Measurements from ENCODE around the gene THAP11. TPM values are rescaled to one million over a fixed set of nuclear protein-coding genes. Genes with fewer than 3 reads are reported as not detected.
A peak's percentile ranks its signal among the peaks of the same experiment; 100 is the strongest.

Gene THAP11
- total RNA-seq, 1 donor from 2014 or later: 29.6 TPM

- Mint-ChIP-seq H3K9me3 (ENCODE audit: unreplicated experiment) (no peaks in the 10 kb centered on the region), H3K27me3 (ENCODE audit: unreplicated experiment) (peaks cover 3% of the 10 kb centered on the region)
- no peak for TF ChIP-seq CTCF (IDR thresholded peaks at IDR 0.05; ENCODE audit: unreplicated experiment)
These were observed 46.2 kb downstream of the THAP11 start for GRCh38 chr16:67888331-67888730.

DNA sequence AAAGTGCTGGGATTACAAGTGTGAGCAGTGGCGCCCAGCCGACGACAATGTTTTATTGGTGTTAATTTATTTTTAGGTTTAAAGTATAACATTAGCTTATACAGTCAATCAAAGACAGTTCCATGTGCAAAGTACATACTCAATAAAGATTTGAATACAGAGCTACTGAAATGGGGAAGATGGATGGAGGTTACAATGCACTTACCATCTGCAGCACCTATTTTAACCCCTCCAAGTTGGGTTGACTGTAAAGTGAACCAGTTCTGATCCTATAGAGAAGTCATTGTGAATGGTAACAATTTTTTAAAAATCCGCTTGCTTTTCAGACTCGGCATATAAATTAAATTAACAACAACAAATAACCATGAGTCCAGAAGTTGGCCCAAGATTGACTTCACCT is 50.3 kb downstream of the THAP11 start:
- peak overlapping the region; percentile 92 for H3K4me3 Mint-ChIP-seq (ENCODE audit: unreplicated experiment)
- no peak for DNase-seq (ENCODE audit: low spot score)
- no peak for TF ChIP-seq CTCF (IDR thresholded peaks at IDR 0.05; ENCODE audit: unreplicated experiment)
- H3K36me3 Mint-ChIP-seq (ENCODE audit: low read depth, unreplicated experiment): no peaks in the 10 kb centered on the region
- peaks cover 3% of the 10 kb centered on the region for H3K27me3 Mint-ChIP-seq (ENCODE audit: unreplicated experiment)
- peaks cover 34% of the 10 kb centered on the region for H3K4me1 Mint-ChIP-seq (ENCODE audit: unreplicated experiment)
- no peaks in the 10 kb centered on the region for H3K9me3 Mint-ChIP-seq (ENCODE audit: unreplicated experiment)
- peak overlapping the region; percentile 92 for H3K27ac Mint-ChIP-seq (ENCODE audit: unreplicated experiment)

More at GRCh38 chr16:67888331-67888730, 46.2 kb downstream of the THAP11 start:
- H3K4me1 Mint-ChIP-seq (ENCODE audit: unreplicated experiment): peaks cover 11% of the 10 kb centered on the region
- no peak overlapping the region for H3K27ac Mint-ChIP-seq (ENCODE audit: unreplicated experiment)
- H3K36me3 Mint-ChIP-seq (ENCODE audit: low read depth, unreplicated experiment): peaks cover 5% of the 10 kb centered on the region
- DNase-seq (ENCODE audit: low spot score): no peak
- H3K4me3 Mint-ChIP-seq (ENCODE audit: unreplicated experiment): no peak overlapping the region

DNA sequence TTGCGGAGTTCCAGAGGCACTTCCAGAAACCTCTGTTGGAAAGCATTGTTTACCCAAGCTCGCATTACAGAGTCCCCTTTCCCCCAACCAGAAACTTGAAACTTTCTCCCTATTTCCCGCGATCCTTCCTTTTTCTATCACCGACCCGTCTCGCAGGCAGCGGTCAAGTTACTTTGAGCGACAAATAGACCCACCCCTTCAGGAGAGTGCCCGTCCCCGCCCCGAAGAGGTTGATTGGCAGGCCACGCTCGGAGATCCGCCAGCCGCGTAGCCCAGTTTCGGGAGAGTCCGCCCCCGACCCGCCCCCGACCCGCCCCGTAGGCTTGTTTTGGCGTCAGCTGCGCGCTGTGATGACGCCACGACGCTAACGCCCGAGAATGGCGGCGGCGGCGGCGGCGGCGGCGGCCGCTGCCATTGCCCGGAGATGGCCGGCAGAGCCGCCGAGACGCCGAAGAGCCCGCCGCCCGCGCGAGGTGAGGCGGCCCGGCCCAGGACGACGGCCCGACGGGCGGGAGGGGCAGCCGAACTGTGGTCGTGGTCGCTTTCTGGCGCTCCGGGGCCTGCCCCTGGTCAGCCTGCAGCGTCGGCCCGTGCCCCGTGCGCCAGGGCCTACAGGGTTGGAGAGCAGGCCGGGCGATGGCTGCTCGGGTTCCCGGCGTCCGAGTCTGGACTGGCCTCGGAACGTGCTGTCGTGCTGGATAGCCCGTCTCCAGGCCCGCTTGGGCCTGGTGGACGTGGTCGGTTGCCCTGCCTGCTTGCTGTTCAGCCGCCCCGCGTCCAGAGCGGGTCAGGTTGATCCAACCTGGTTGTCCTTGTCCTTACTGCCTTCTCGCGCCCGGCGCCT is 51.0 kb downstream of the THAP11 start, which contains the start of gene PSKH1:
Gene PSKH1 (plus strand): TSS at position 356 of the 844 bp plus-strand sequence. CDS start 15,496 bp downstream, outside the sequence.
- H3K9me3 Mint-ChIP-seq (ENCODE audit: unreplicated experiment): no peaks in the 10 kb centered on the region
- no peak for TF ChIP-seq CTCF (IDR thresholded peaks at IDR 0.05; ENCODE audit: unreplicated experiment)
- no peaks in the 10 kb centered on the region for H3K36me3 Mint-ChIP-seq (ENCODE audit: low read depth, unreplicated experiment)
- H3K4me3 Mint-ChIP-seq (ENCODE audit: unreplicated experiment): peak within 1 kb of the TSS; percentile 97
- peaks cover 34% of the 10 kb centered on the region for H3K4me1 Mint-ChIP-seq (ENCODE audit: unreplicated experiment)
- H3K27ac Mint-ChIP-seq (ENCODE audit: unreplicated experiment): peak within 1 kb of the TSS; percentile 92
- H3K27me3 Mint-ChIP-seq (ENCODE audit: unreplicated experiment): peaks cover 3% of the 10 kb centered on the region
- peak; percentile 95 for DNase-seq (ENCODE audit: low spot score)

Other genes with a start within 250 kb of the THAP11 start
- gene CARMIL2, start 197.2 kb upstream of the THAP11 start, total RNA-seq (ENCODE audit: unreplicated experiment): 3.6 TPM
- 27.1 TPM for gene ACD, start 182.1 kb upstream of the THAP11 start, total RNA-seq (ENCODE audit: unreplicated experiment)
- 1.2 TPM for gene PARD6A, start 181.4 kb upstream of the THAP11 start, total RNA-seq (ENCODE audit: unreplicated experiment)
- gene ENKD1, start 175.6 kb upstream of the THAP11 start, total RNA-seq (ENCODE audit: unreplicated experiment): 9.9 TPM
- gene C16orf86, start 175.5 kb upstream of the THAP11 start, total RNA-seq (ENCODE audit: unreplicated experiment): 1.8 TPM
- 44.2 TPM for gene GFOD2, start 123.0 kb upstream of the THAP11 start, total RNA-seq (ENCODE audit: unreplicated experiment)
- gene RANBP10, start 35.8 kb upstream of the THAP11 start, total RNA-seq (ENCODE audit: unreplicated experiment): 19.5 TPM
- gene TSNAXIP1, start 35.4 kb upstream of the THAP11 start, total RNA-seq (ENCODE audit: unreplicated experiment): 2.8 TPM
- gene NUTF2, start 4.6 kb downstream of the THAP11 start, total RNA-seq (ENCODE audit: unreplicated experiment): 217 TPM
- gene CENPT, start 5.4 kb downstream of the THAP11 start, total RNA-seq (ENCODE audit: unreplicated experiment): 82.9 TPM
- 83.0 TPM for gene EDC4, start 30.7 kb downstream of the THAP11 start, total RNA-seq (ENCODE audit: unreplicated experiment)
- 0.56 TPM for gene NRN1L, start 42.6 kb downstream of the THAP11 start, total RNA-seq (ENCODE audit: unreplicated experiment)
- gene PSKH1, start 50.9 kb downstream of the THAP11 start, total RNA-seq (ENCODE audit: unreplicated experiment): 47.5 TPM
- 0.56 TPM for gene CTRL, start 89.5 kb downstream of the THAP11 start, total RNA-seq (ENCODE audit: unreplicated experiment)
- gene PSMB10, start 94.5 kb downstream of the THAP11 start, total RNA-seq (ENCODE audit: unreplicated experiment): 15.3 TPM
- 17.0 TPM for gene LCAT, start 101.8 kb downstream of the THAP11 start, total RNA-seq (ENCODE audit: unreplicated experiment)
- 44.2 TPM for gene SLC12A4, start 126.3 kb downstream of the THAP11 start, total RNA-seq (ENCODE audit: unreplicated experiment)
- gene DPEP3, start 138.2 kb downstream of the THAP11 start, total RNA-seq (ENCODE audit: unreplicated experiment): not detected
- 1.0 TPM for gene DPEP2, start 157.2 kb downstream of the THAP11 start, total RNA-seq (ENCODE audit: unreplicated experiment)
- not detected for gene DPEP2NB, start 173.6 kb downstream of the THAP11 start, total RNA-seq (ENCODE audit: unreplicated experiment)
- 10.3 TPM for gene DDX28, start 180.9 kb downstream of the THAP11 start, total RNA-seq (ENCODE audit: unreplicated experiment)
- gene DUS2, start 181.0 kb downstream of the THAP11 start, total RNA-seq (ENCODE audit: unreplicated experiment): 16.4 TPM
- 38.4 TPM for gene NFATC3, start 243.1 kb downstream of the THAP11 start, total RNA-seq (ENCODE audit: unreplicated experiment)

Data from endothelial cell (in vitro differentiated cells).